ENCODE results near the gene NOX5.

- TF ChIP-seq POLR2AphosphoS5 (IDR thresholded peaks at IDR 0.05; ENCODE audit: low read depth, low read length) (no peak), TAF1 (IDR thresholded peaks at IDR 0.05; ENCODE audit: borderline replicate concordance, low read depth, low read length) (no peak)
Measured at GRCh38 chr15:69066007-69066995, 51.8 kb downstream of the NOX5 start.

Data from GM12892 (cell line).